ENCODE results near the gene DTL.

Gene DTL

DNA sequence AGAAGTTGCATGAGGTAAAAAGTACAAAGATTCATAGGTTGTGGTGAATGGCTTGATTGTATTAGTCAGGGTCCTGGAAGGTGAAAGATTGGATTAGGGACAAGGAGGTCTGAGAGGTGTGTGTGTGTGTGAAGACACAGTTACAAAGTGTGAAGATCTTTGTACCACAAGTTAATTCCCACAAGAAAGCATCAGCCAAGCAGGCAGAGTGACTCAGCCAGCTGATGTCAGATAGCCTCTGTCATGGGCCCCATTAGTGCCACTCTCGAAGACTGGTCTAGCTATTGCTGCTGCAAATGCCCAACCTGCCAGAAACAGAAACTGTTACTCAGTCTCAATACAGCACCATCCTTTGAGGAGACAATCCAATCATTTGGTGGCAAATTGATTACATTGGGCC lies 96.5 kb downstream of the DTL start:
- no peak for DNase-seq (ENCODE audit: low read depth in 2 of 2)

DNA sequence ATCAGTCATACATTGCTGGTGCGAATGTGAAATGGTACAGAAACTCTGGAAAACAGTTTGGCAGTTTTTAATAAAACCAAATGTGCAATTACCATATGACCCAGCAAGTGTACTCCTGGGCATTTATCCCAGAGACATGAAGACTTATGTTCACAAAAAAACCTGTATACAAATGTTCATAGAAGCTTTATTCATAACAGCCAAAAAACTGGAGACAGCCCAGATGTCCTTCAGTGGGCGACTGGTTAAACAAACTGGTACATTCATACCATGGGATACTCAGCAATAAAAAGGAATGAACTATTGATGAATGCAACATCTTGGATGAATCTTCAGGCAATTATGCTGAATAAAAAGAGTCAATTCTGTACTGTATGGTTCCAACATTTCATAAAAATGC lies 97.8 kb downstream of the DTL start:
- DNase-seq (ENCODE audit: low read depth in 2 of 2), result no peak

DNA sequence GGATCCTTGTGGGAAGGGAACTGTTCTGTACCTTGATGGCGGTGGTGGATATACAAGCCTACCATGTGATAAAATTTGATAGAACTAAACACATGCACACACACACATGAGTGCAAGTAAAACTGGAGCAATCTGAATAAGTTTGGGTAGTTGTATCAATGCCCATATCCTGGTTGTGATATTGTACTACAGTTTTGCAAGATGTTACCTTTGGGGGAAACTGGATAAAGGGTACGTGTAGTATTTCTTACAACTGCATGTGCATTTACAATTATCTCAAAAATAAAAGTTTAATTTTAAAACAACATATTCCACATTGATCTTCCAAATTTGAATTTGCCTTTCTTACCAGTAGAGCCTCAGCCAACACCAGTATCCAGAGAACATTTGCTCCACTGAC lies 99.6 kb downstream of the DTL start:
- DNase-seq (ENCODE audit: low read depth in 2 of 2), result no peak

DNA sequence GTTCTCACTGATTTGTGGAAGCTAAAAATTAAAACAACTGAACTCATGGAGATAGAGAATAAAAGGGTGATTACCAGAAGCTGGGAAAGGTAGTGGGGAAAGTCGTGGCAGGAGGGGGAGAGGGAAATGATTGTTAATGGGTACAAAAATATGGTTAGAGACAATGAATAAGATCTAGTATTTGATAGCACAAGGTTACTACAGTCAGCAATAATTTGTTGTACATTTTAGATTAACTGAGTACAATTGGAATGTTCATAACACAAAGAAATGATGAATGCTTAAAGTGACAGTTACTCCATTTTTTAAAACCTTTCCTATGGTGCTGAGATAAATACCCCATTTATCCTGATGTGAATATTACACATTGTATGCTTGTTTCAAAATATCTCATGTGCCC lies 102.3 kb downstream of the DTL start:
- no peak for DNase-seq (ENCODE audit: low read depth in 2 of 2)

DNA sequence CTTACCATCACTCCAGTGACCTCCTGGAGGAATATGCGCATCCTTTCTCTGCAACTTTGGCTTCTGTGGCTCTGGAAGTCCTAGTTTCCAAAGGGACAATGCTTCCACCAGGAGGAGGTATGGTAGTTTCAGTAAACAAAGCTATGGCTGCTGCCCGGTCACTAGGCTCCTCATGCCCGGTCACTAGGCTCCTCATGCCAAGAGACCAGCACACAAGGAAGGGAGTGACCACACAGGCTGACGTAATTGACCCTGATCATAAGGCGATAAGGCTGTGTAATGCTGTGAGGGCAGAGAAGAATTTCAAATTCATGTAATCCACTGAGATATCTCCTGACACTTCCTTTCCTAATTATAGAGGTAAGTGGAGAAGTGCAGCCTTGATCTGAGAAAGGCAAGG lies 102.9 kb downstream of the DTL start:
- no peak for DNase-seq (ENCODE audit: low read depth in 2 of 2)

DNA sequence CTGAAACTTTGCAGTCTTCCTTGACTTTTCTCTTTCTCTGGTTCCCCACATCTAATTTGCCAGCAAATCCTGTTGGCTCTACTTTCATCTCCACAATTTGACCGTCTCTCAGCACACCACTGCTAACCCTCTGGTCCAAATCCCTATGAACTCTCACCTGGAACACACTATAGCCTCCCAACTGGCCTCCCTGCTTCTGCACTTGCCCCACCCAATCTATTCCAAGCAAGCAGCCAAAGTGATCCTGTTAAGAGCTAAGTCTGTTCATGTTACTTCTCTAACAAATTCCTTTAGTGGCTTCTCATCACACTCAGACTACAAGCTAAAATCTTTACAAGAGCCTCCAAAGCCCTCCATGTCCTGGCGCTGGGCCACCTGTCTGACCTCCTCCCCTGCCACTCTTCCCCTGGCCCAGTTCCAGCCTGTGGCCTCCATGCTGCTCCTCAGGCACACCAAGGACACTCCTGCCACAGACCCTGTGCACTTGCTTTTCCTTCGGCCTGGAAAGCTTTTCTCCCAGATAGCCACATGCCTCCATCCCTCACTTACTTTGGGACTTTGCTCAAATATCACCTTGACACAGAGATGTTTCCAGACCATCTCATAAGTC lies 104.1 kb downstream of the DTL start:
- no peak for DNase-seq (ENCODE audit: low read depth in 2 of 2)

DNA sequence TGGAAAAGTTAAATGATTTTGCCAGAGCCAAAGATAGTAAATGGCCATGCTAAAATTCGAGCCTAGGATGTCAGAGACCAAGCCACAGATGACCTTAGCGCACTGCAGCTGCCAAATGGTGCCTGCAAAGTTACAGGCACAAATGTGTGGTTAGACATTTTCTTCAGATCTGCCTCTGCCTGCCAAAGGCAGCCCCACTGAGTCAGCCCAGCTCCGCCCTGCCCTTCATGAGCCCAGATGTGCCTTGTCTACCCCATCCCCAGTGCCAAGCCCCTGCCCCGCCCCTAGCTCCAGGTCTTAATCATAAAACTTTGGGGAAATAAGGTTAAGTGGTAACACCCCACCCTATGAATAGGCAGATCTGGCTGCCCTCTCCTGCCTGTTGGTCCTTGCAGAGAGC lies 105.9 kb downstream of the DTL start:
- no peak for DNase-seq (ENCODE audit: low read depth in 2 of 2)

DNA sequence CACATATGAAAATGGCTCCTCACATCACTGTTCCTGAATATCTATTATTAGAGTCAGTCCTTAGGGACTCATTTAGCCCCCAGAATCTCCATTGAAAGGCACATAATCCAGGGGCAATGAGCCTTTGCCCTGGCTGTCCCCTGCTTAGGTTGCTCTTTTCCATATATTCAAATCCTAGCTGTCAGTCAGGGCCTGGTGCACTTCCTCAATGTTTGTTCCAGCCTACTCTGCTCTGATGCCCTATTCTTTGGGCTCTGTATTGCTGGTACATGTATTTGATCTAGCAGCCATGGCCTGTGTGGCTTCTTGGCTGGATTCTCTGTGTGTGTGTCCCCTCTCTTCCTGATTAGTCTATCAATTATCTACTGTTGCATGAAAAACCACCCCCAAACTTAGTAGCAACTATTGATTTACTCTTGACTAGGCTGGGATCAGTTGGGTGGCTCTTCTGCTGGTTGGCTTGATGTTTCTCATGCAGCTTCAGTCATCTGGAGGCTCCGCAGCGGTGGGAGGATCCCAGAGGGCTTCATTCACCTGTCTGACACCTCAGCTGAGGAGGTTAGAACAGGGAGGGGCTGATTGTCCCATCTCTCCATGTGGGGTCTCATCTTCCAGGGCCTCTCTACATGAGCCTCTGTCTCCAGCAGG lies 107.5 kb downstream of the DTL start:
- no peak for DNase-seq (ENCODE audit: low read depth in 2 of 2)

DNA sequence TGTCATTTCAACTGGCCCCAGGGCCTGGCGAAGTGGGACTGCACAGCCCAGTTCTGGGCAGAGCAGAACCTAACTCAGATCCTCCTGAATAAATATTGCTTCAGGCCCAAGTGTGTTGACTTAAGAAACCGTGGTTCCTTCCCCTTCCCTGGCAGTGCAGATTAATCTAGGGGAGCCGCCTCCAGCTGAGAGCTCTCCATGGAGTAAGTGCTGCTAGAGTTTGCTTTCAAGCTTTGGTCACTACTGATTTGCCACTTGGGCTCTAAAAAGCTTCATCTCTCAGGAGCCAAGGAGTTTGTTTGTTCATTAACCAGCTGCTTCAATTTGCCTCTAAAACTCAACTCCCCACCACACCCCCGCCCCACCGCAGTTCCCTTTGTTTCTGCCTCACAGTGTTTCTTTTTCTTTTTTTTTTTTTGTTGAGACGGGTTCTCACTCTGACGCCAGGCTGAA lies 112.1 kb downstream of the DTL start:
- no peak for DNase-seq (ENCODE audit: low read depth in 2 of 2)

DNA sequence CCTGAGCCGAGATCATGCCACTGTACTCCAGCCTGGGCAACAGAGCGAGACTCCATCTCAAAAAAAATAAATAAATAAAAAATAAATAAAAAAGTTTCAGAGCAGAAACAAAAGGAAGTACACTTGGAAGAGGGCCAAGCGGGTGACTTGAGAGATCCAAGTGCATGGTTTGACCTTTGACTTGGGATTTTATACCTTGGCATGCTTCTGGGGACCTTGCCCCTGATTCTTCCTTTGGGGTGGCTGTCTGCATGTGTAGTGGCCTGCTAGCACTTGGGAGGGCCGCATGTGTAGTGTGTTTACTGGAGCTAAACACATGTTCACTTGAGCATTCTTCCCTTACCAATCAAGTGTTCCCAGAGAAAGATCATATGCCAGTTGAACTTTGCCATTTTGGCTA lies 114.0 kb downstream of the DTL start:
- no peak for DNase-seq (ENCODE audit: low read depth in 2 of 2)

DNA sequence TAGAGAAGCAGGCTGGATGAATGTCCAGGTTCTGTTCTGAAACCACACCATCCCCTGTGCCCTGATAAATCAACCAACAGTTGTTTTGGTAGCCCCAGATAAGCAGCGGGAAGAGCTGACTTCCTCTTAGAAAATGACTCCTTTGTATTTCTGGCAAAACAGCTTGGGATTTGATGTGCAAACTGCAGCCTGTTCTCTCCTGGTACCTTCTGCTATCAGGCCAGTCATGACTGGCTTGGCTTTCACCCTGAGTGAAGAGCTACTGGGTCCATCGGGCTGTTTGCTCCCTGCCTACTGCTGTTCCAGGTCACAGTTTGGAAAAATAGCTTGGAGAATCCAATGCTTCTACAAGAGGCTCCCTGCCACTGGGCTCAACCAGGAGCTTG lies 116.8 kb downstream of the DTL start:
- no peak for DNase-seq (ENCODE audit: low read depth in 2 of 2)

DNA sequence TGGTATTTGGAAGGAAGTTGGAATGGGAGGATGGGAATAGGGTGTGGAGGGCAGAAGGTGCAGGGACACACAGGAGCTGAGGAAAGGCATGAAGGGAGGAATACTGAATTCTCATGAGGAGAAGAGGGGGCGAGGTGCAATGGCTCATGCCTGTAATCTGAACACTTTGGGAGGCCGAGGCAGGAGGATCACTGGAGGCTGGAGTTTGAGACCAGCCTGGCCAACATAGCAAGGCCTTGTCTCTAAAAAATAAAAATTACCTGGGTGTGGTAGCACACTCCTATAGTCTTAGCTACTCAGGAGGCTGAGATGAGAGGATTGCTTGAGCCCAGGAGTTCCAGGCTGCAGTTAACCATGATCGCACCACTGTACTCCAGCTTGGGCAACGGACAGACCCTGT lies 117.3 kb downstream of the DTL start:
- DNase-seq (ENCODE audit: low read depth in 2 of 2), result no peak

DNA sequence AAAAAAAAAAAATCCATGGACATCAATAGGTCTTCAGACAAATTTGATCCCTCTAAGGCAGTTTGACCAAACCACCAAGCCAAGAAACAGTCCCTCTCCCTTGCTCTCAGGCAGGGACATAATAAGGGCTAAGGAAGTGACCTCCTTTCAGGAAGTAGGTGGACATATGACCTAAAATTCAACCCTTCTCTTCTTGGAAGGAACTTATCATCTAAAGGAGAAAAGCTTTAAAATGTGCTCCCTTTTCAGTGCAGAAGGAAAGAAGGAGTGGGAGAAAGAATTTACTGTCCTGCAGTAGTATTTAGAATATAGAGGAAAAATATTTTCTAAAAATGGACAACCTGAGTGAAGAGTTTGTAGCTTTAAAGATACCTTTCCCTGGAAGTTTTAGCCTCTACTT lies 118.1 kb downstream of the DTL start:
- DNase-seq (ENCODE audit: low read depth in 2 of 2), result no peak
